ENCODE data around the gene SURF6. TPM values are rescaled to one million over a fixed set of nuclear protein-coding genes. Genes with fewer than 3 reads are reported as not detected.
"Not testable (repeated sequence)": the region's sequence is repeated elsewhere in the genome, so short reads cannot be mapped to it uniquely, and the experiment has no call there.

Gene SURF6
- total and polyA plus RNA-seq, 4 donors: 11.7 to 36.2 (median 25.5) TPM

DNA sequence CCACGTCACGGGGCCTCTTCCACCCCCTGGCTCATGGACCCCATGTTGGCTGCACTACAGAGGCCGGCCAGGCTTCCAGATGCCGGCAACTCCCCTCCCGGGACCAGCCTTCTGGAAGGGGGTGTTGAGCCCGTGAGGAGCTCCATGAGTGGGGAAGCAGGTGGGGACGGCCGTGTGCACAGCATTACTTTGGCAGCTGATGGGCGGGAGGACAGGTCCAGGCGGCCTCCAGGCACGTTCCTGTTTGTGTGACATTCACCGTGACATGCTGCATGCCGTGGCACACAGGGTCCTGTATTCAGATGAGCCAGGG lies 31.9 kb downstream of the SURF6 start:
- Histone ChIP-seq H3K27ac (ENCODE audit: low read depth, low read length) (no peak overlapping the region), H3K9me3 (ENCODE audit: control insufficient read depth, insufficient read depth, low read length) (no peaks in the 10 kb centered on the region), H3K36me3 (ENCODE audit: control insufficient read depth, insufficient read depth, low read length) (no peaks in the 10 kb centered on the region), H3K27me3 (ENCODE audit: control insufficient read depth, insufficient read depth, low read length) (no peaks in the 10 kb centered on the region), H3K4me1 (ENCODE audit: control insufficient read depth, insufficient read depth, low read length) (no peaks in the 10 kb centered on the region), H3K4me3 (ENCODE audit: low read depth, low read length) (no peak overlapping the region)
- 49% methylated on average over 13 of the region's 13 CpGs for WGBS (ENCODE audit: insufficient coverage)
- no peak for DNase-seq (ENCODE audit: low read depth in 4 of 6, low spot score in 6 of 6)

- Histone ChIP-seq H3K4me1 (ENCODE audit: control insufficient read depth, insufficient read depth, low read length) (no peaks in the 10 kb centered on the region), H3K9me3 (ENCODE audit: control insufficient read depth, insufficient read depth, low read length) (no peaks in the 10 kb centered on the region), H3K4me3 (ENCODE audit: low read depth, low read length) (no peak overlapping the region), H3K27me3 (ENCODE audit: control insufficient read depth, insufficient read depth, low read length) (no peaks in the 10 kb centered on the region), H3K27ac (ENCODE audit: low read depth, low read length) (no peak overlapping the region), H3K36me3 (ENCODE audit: control insufficient read depth, insufficient read depth, low read length) (no peaks in the 10 kb centered on the region)
- DNase-seq (ENCODE audit: low read depth in 4 of 6, low spot score in 6 of 6): no peak
- WGBS (ENCODE audit: insufficient coverage): 82% methylated on average over 16 of the region's 26 CpGs
Measured at GRCh38 chr9:133303266-133304157, 32.5 kb downstream of the SURF6 start.

DNA sequence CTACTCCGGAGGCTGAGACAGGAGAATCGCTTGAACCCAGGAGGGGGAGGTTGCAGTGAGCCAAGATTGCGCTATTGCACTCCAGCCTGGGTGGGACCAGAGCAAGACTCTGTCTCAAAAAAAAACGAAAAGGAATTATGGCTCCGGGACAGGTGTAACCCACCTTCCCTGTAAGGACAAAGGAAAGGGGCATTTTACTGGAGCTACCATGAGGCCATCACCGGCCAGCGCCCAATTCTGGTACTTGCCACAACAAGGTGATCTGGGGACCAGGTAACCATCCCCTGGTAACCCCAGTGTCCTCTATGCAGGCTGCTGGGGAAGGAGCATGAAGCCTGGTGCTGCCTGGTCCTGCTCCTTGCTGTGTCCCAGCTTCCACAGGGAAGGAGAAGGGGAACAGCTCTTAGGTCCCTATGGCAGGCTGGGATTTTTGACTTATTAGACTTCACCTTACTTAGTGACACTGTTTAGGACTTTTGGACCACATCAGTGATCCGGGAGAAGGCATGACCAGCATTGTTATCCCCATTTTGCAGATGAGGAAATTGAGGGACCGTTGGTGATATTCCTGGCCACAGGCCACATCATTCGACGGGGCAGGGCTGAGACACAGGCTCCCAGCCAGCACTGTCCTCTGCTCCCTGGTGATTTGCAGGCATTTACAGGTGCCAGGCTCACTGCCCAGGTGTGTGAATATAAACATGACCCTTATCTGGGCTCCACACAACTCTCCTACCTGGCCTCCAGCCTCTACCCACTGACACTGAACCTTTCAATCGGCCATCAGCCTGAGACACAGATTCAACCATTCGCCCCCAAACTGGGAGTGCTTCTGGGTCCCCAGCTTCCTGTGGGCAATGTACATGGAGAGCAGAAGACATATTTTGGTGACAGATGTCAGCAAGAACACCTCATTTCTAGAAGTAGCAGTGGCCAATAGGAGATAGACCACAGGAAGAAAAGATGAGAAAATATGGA lies 34.4 kb downstream of the SURF6 start:
- Histone ChIP-seq H3K4me3 (ENCODE audit: low read depth, low read length) (no peak overlapping the region), H3K36me3 (ENCODE audit: control insufficient read depth, insufficient read depth, low read length) (no peaks in the 10 kb centered on the region), H3K9me3 (ENCODE audit: control insufficient read depth, insufficient read depth, low read length) (no peaks in the 10 kb centered on the region), H3K27ac (ENCODE audit: low read depth, low read length) (no peak overlapping the region), H3K4me1 (ENCODE audit: control insufficient read depth, insufficient read depth, low read length) (no peaks in the 10 kb centered on the region), H3K27me3 (ENCODE audit: control insufficient read depth, insufficient read depth, low read length) (no peaks in the 10 kb centered on the region)
- WGBS (ENCODE audit: insufficient coverage): 93% methylated on average over 13 of the region's 13 CpGs
- no peak for DNase-seq (ENCODE audit: low read depth in 4 of 6, low spot score in 6 of 6)

DNA sequence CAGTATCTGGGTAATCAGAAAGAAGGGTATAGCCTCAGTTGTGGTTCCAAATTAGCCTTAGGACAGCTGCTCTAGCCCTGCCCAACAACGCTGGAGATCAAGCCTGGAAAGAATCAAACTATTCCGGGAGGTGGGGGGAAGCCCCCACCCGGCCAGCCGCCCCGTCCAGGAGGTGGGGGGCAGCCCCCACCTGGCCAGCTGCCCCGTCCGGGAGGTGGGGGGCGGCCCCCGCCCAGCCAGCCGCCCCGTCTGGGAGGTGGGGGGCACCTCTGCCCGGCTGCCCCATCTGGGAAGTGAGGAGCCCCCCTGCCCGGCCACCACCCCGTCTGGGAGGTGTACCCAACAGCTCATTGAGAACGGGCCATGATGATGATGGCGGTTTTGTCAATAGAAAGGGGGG lies 36.0 kb downstream of the SURF6 start:
- not testable (repeated sequence) for H3K36me3 ChIP-seq (ENCODE audit: control insufficient read depth, insufficient read depth, low read length); H3K9me3 ChIP-seq (ENCODE audit: control insufficient read depth, insufficient read depth, low read length); H3K27me3 ChIP-seq (ENCODE audit: control insufficient read depth, insufficient read depth, low read length); DNase-seq (ENCODE audit: low read depth in 4 of 6, low spot score in 6 of 6); H3K27ac ChIP-seq (ENCODE audit: low read depth, low read length); H3K4me1 ChIP-seq (ENCODE audit: control insufficient read depth, insufficient read depth, low read length); H3K4me3 ChIP-seq (ENCODE audit: low read depth, low read length)
- 80% methylated on average over 13 of the region's 16 CpGs for WGBS (ENCODE audit: insufficient coverage)

DNA sequence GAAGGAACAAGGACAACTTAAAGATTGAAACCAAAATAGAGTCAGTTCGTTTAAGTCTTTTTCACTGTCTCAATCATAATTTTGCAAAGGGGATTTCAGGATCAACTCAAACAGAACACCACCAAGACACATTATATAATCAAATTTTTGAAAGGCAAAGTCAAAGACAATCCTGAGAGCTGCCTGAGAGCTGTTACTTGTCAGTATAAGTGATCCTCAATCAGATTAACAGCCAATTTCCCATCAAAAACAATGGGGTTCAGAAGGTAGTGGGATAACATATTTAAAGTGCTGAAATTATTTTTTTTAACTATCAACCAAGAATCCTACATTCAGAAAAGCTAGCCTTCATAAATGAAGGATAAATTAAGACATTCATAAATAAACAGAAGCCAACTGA lies 41.7 kb downstream of the SURF6 start:
- Histone ChIP-seq H3K27ac (ENCODE audit: low read depth, low read length) (no peak overlapping the region), H3K9me3 (ENCODE audit: control insufficient read depth, insufficient read depth, low read length) (peaks cover 6% of the 10 kb centered on the region), H3K27me3 (ENCODE audit: control insufficient read depth, insufficient read depth, low read length) (no peaks in the 10 kb centered on the region), H3K36me3 (ENCODE audit: control insufficient read depth, insufficient read depth, low read length) (no peaks in the 10 kb centered on the region), H3K4me1 (ENCODE audit: control insufficient read depth, insufficient read depth, low read length) (no peaks in the 10 kb centered on the region), H3K4me3 (ENCODE audit: low read depth, low read length) (no peak overlapping the region)
- DNase-seq (ENCODE audit: low read depth in 4 of 6, low spot score in 6 of 6): no peak
- no CpG with 5 or more reads among the region's 1 CpG for WGBS (ENCODE audit: insufficient coverage)

- H3K27me3 ChIP-seq (ENCODE audit: control insufficient read depth, insufficient read depth, low read length): no peaks in the 10 kb centered on the region
- H3K36me3 ChIP-seq (ENCODE audit: control insufficient read depth, insufficient read depth, low read length): no peaks in the 10 kb centered on the region
- no peak overlapping the region for H3K27ac ChIP-seq (ENCODE audit: low read depth, low read length)
- WGBS (ENCODE audit: insufficient coverage): no CpG with 5 or more reads among the region's 2 CpGs
- no peak for DNase-seq (ENCODE audit: low read depth in 4 of 6, low spot score in 6 of 6)
- H3K4me3 ChIP-seq (ENCODE audit: low read depth, low read length): no peak overlapping the region
- H3K4me1 ChIP-seq (ENCODE audit: control insufficient read depth, insufficient read depth, low read length): no peaks in the 10 kb centered on the region
- H3K9me3 ChIP-seq (ENCODE audit: control insufficient read depth, insufficient read depth, low read length): peaks cover 6% of the 10 kb centered on the region
Measured at GRCh38 chr9:133290751-133291302, 45.2 kb downstream of the SURF6 start.

GRCh38 chr9:133286523-133286922 lies 49.5 kb downstream of the SURF6 start:
- no peaks in the 10 kb centered on the region for H3K27me3 ChIP-seq (ENCODE audit: control insufficient read depth, insufficient read depth, low read length)
- no peak overlapping the region for H3K27ac ChIP-seq (ENCODE audit: low read depth, low read length)
- no peaks in the 10 kb centered on the region for H3K36me3 ChIP-seq (ENCODE audit: control insufficient read depth, insufficient read depth, low read length)
- peaks cover 6% of the 10 kb centered on the region for H3K9me3 ChIP-seq (ENCODE audit: control insufficient read depth, insufficient read depth, low read length)
- DNase-seq (ENCODE audit: low read depth in 4 of 6, low spot score in 6 of 6): no peak
- no CpG with 5 or more reads among the region's 2 CpGs for WGBS (ENCODE audit: insufficient coverage)
- no peaks in the 10 kb centered on the region for H3K4me1 ChIP-seq (ENCODE audit: control insufficient read depth, insufficient read depth, low read length)
- H3K4me3 ChIP-seq (ENCODE audit: low read depth, low read length): no peak overlapping the region

GRCh38 chr9:133285252-133285775 lies 50.7 kb downstream of the SURF6 start:
- no peak overlapping the region for H3K27ac ChIP-seq (ENCODE audit: low read depth, low read length)
- no peaks in the 10 kb centered on the region for H3K4me1 ChIP-seq (ENCODE audit: control insufficient read depth, insufficient read depth, low read length)
- H3K27me3 ChIP-seq (ENCODE audit: control insufficient read depth, insufficient read depth, low read length): no peaks in the 10 kb centered on the region
- DNase-seq (ENCODE audit: low read depth in 4 of 6, low spot score in 6 of 6): no peak
- WGBS (ENCODE audit: insufficient coverage): 73% methylated on average over 5 of the region's 6 CpGs
- H3K4me3 ChIP-seq (ENCODE audit: low read depth, low read length): no peak overlapping the region
- no peaks in the 10 kb centered on the region for H3K9me3 ChIP-seq (ENCODE audit: control insufficient read depth, insufficient read depth, low read length)
- H3K36me3 ChIP-seq (ENCODE audit: control insufficient read depth, insufficient read depth, low read length): no peaks in the 10 kb centered on the region

DNA sequence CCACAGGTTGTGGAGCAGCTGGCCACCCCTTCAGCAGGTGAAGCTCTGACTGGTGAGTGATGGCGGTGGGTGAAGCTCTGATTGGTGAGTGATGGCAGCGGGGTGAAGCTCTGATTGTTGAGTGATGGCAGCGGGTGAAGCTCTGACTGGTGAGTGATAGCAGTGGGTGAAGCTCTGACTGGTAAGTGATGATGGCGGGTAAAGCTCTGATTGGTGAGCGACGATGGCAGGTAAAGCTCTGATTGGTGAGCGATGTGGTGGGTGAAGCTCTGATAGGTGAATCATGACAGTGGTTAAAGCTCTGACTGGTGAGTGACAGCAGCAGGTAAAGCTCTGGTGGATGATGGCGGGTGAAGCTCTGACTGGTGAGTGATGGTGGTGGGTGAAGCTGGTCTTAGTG lies 51.6 kb downstream of the SURF6 start:
- 92% methylated on average over 7 of the region's 8 CpGs for WGBS (ENCODE audit: insufficient coverage)
- H3K27me3 ChIP-seq (ENCODE audit: control insufficient read depth, insufficient read depth, low read length): no peaks in the 10 kb centered on the region
- H3K4me3 ChIP-seq (ENCODE audit: low read depth, low read length): no peak overlapping the region
- H3K9me3 ChIP-seq (ENCODE audit: control insufficient read depth, insufficient read depth, low read length): no peaks in the 10 kb centered on the region
- no peaks in the 10 kb centered on the region for H3K36me3 ChIP-seq (ENCODE audit: control insufficient read depth, insufficient read depth, low read length)
- DNase-seq (ENCODE audit: low read depth in 4 of 6, low spot score in 6 of 6): no peak
- no peak overlapping the region for H3K27ac ChIP-seq (ENCODE audit: low read depth, low read length)
- no peaks in the 10 kb centered on the region for H3K4me1 ChIP-seq (ENCODE audit: control insufficient read depth, insufficient read depth, low read length)
